Activated gamma-delta T cell treated with anti-CD3 and anti-CD28 coated beads, Interleukin-2, amount 50 U/mL, for 16 hours (primary cell): ENCODE data around the gene KRTAP5-7.
"Not testable (repeated sequence)": the region's sequence is repeated elsewhere in the genome, so short reads cannot be mapped to it uniquely, and the experiment has no call there.

ENCODE experiments used
- DNase-seq: peaks from one replicate; pipeline ENCODE4 v3.0.0-alpha.2; 2020; ENCODE audit warnings: low read depth

KRTAP5-7 gene

GRCh38 chr11:71526796-71527575, at the start of gene KRTAP5-7:
KRTAP5-7 (plus strand) TSS chr11:71527267; CDS start chr11:71527301, 34 bp downstream.
- not testable (repeated sequence) for DNase-seq

GRCh38 chr11:71477641-71478527, 49.2 kb upstream of the KRTAP5-7 start:
- no peak for DNase-seq

GRCh38 chr11:71478528-71478840, 48.6 kb upstream of the KRTAP5-7 start:
- no peak for DNase-seq

- no peak for DNase-seq
These were observed 45.7 kb upstream of the KRTAP5-7 start for GRCh38 chr11:71481101-71481960.

- DNase-seq, result no peak
These were observed 44.9 kb upstream of the KRTAP5-7 start for GRCh38 chr11:71482216-71482615.

GRCh38 chr11:71482746-71483364, 44.2 kb upstream of the KRTAP5-7 start:
- DNase-seq, result no peak

- DNase-seq, result no peak
These were observed 43.4 kb upstream of the KRTAP5-7 start for GRCh38 chr11:71483692-71484091.

GRCh38 chr11:71484248-71485062, 42.6 kb upstream of the KRTAP5-7 start:
- no peak for DNase-seq

- DNase-seq, result no peak
These were observed 42.0 kb upstream of the KRTAP5-7 start for GRCh38 chr11:71485063-71485399.

GRCh38 chr11:71485466-71485865, 41.6 kb upstream of the KRTAP5-7 start:
- DNase-seq, result no peak

GRCh38 chr11:71486320-71486719, 40.7 kb upstream of the KRTAP5-7 start:
- DNase-seq, result no peak

- no peak for DNase-seq
These were observed 38.3 kb upstream of the KRTAP5-7 start for GRCh38 chr11:71488681-71489270.

- no peak for DNase-seq
These were observed 37.6 kb upstream of the KRTAP5-7 start for GRCh38 chr11:71489311-71490043.

- no peak for DNase-seq
These were observed 36.9 kb upstream of the KRTAP5-7 start for GRCh38 chr11:71490044-71490730.

- DNase-seq, result no peak
These were observed 36.2 kb upstream of the KRTAP5-7 start for GRCh38 chr11:71490731-71491390.

GRCh38 chr11:71491531-71491930, 35.5 kb upstream of the KRTAP5-7 start:
- DNase-seq, result no peak

- no peak for DNase-seq
These were observed 35.1 kb upstream of the KRTAP5-7 start for GRCh38 chr11:71491940-71492339.

GRCh38 chr11:71495286-71496230, 31.5 kb upstream of the KRTAP5-7 start:
- DNase-seq, result no peak
